Coronary artery (tissue), 2 donors: ENCODE measurements around the gene E2F3.
"Not testable (repeated sequence)": the region's sequence is repeated elsewhere in the genome, so short reads cannot be mapped to it uniquely, and the experiment has no call there.

Experiments used
- DNase-seq: peaks from one replicate; pipeline ENCODE4 v3.0.0-alpha.2; 2017; ENCODE audit warnings: low spot score
- H3K27ac ChIP-seq, 2 donors: fragments of 200-600 bp; sonication (generic); one replicate each; pipeline ENCODE4 v1.5.1; 2016 to 2019
- H3K4me3 ChIP-seq: fragments of 200-600 bp; sonication (generic); 2 replicates; pipeline ENCODE4 v1.5.1; 2016; ENCODE audit warnings: mild to moderate bottlenecking, moderate library complexity
- CTCF ChIP-seq: fragments of 200-600 bp; sonication (generic); IDR thresholded peaks from one replicate; pipeline ENCODE4 v1.5.1; 2019; ENCODE audit warnings: antibody characterized with exemption

E2F3 gene

GRCh38 chr6:20487669-20488375 lies 86.1 kb downstream of the E2F3 start:
- Histone ChIP-seq H3K4me3 (no peak overlapping the region), H3K27ac (no peak overlapping the region)
- no peak for DNase-seq
- no peak for TF ChIP-seq CTCF

GRCh38 chr6:20490591-20490990 lies 88.9 kb downstream of the E2F3 start:
- H3K4me3 ChIP-seq, result no peak overlapping the region
- TF ChIP-seq CTCF, result no peak
- no peak for DNase-seq
- H3K27ac ChIP-seq, result no peak overlapping the region

- no peak for DNase-seq
- Histone ChIP-seq H3K27ac (no peak overlapping the region), H3K4me3 (no peak overlapping the region)
- no peak for TF ChIP-seq CTCF
These were observed 90.4 kb downstream of the E2F3 start for GRCh38 chr6:20492099-20492498.

GRCh38 chr6:20497216-20498040 lies 95.7 kb downstream of the E2F3 start:
- H3K27ac ChIP-seq, result peak overlapping the region in 1 of 2 donors; percentile 53
- TF ChIP-seq CTCF, result no peak
- no peak for DNase-seq
- H3K4me3 ChIP-seq, result no peak overlapping the region

GRCh38 chr6:20498041-20498385 lies 96.3 kb downstream of the E2F3 start:
- H3K27ac ChIP-seq, result no peak overlapping the region
- no peak for TF ChIP-seq CTCF
- no peak overlapping the region for H3K4me3 ChIP-seq
- DNase-seq, result no peak

GRCh38 chr6:20509212-20509611 lies 107.5 kb downstream of the E2F3 start:
- no peak for DNase-seq
- Histone ChIP-seq H3K27ac (no peak overlapping the region), H3K4me3 (no peak overlapping the region)
- TF ChIP-seq CTCF, result no peak

- no peak for TF ChIP-seq CTCF
- no peak for DNase-seq
- no peak overlapping the region for H3K4me3 ChIP-seq
- H3K27ac ChIP-seq, result no peak overlapping the region
These were observed 110.2 kb downstream of the E2F3 start for GRCh38 chr6:20511852-20512251.

GRCh38 chr6:20525208-20525607 lies 123.5 kb downstream of the E2F3 start:
- H3K4me3 ChIP-seq, DNase-seq, H3K27ac ChIP-seq: not testable (repeated sequence)
